HG03159 (cell line): Measurements from ENCODE around the gene ASB13.

Source experiments
- ATAC-seq: cut with Tn5 transposase; IDR thresholded peaks from one replicate; pipeline ENCODE4 v1.9.1; 2021; ENCODE audit warnings: mild to moderate bottlenecking, moderate library complexity; ENCODE audit not compliant: unreplicated experiment

Gene ASB13

GRCh38 chr10:5609952-5610616 lies 56.3 kb downstream of the ASB13 start:
- ATAC-seq, result no peak

GRCh38 chr10:5608608-5609220 lies 57.7 kb downstream of the ASB13 start:
- ATAC-seq, result no peak

DNA sequence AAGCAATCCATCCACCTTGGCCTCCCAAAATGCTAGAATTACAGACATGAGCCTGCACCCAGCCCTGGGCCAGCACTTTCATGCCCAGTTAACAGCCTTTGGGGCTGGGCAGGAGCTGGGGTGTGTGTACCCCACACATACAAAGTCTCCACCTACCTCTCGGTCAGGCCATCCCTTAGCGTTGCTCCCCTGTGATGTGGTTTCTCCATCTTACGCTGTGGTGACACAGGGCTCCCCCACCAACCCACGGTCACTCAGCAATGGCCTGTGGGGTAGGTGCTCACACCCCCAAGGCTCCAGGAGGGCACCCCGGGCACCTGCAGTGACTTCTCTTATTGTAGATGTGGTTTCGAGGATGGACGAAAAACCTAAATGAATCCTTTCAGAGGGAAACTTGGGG lies 58.8 kb downstream of the ASB13 start:
- ATAC-seq, result no peak

GRCh38 chr10:5606864-5607263 lies 59.5 kb downstream of the ASB13 start:
- no peak for ATAC-seq

GRCh38 chr10:5606321-5606720 lies 60.1 kb downstream of the ASB13 start:
- no peak for ATAC-seq

DNA sequence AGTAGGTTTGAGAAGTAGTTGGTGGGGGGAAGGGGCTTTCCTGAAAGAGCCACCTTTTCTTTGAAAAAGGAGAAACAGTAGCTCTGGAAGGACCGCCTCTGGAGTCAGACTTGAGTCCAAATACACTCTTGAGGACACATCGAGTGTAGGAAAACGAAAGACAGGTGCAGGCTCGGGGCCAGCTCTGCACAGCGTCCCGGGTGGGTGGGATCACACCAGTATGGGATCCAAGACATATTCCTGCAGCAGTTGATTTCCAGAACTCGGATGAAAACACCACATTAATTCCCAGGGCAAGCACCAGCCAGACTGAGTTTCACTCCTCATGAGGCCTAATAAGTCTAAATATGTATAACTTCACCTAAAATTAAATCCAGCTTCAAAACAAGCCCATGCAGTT lies 61.4 kb downstream of the ASB13 start:
- ATAC-seq, result no peak

DNA sequence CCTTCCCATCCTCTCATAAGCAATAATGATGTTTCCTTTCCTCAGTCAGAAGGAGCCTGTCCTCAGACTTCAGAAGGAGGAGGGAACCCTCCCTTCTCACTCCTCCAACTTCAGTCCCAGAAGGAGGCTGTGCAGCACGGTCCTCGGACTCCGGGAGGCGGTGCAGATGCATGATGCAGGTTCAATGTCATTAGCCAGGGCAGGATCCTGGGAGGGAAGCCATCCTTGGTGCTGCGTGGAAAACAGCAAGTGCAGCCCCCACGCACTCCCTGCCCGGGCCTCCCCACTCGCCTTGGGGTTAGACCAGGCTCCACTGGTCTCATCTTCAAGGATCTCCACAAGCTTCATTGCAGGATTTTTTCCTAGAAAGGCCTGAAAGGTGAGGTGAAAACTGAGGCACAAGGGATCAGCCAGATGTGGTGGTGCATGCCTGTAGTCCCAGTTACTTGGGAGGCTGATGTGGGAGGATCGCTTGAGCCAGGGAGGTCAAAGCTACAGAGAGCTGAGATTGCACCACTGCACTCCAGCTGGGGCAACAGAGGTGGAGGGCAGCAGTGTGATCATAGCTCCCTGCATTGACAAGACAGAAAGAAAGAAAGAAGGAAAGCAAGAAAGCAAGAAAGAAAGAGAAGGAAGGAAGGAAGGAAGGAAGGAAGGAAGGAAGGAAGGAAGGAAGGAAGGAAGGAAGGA lies 62.0 kb downstream of the ASB13 start:
- ATAC-seq, result no peak

DNA sequence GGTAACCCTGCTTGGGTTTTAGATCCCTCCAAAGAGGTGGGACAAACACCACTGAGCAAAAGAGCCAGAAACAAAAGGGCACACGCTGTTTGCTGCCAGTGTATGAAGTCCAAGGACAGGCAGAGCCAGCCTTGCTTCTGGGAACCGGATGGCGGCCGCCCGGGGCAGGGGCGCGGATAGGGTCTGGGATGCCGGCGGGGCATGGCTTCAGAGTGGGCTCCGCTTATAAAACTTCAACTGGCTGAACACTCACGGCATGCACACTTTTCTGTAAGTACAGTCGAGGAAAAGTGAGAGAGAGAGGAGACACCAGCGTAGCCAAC lies 62.6 kb downstream of the ASB13 start:
- no peak for ATAC-seq

DNA sequence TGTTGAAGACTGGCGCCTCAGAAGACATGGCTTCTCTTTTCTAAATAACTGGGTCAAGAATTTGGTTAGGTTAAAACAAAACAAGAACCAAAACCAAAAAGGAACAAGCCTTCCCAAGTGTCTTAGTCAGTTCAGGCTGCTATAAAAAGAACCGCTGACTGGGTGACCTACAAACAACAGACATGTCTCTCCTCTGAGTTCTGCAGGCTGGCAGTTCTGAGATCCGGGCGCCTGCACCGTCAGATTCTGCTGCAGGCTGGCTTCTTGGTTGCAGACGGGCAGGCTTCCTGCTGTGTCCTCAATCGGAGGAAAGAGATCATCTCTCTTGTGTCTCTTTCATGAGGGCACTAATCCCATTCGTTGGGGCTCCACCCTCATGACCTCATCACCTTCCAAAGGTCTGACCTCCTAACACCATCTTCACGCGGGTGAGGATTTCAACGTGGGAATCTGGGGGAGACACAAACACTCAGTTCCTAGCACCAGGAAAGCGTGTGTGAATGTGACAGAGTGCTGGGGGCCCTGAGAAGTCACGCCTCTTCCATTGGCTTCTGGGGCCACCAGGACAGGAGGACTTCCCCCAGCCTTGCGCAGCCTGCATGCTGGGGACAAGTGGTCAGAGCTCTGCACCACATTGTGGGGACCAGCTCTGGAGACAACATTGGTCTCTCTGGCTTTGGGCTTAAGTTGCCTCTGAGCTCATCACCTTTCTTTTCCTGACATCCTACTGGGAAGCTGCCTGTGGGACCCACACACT lies 63.1 kb downstream of the ASB13 start:
- ATAC-seq, result no peak

GRCh38 chr10:5601826-5602495 lies 64.4 kb downstream of the ASB13 start:
- no peak for ATAC-seq

- ATAC-seq, result no peak
These were observed 65.5 kb downstream of the ASB13 start for GRCh38 chr10:5600908-5601307.

DNA sequence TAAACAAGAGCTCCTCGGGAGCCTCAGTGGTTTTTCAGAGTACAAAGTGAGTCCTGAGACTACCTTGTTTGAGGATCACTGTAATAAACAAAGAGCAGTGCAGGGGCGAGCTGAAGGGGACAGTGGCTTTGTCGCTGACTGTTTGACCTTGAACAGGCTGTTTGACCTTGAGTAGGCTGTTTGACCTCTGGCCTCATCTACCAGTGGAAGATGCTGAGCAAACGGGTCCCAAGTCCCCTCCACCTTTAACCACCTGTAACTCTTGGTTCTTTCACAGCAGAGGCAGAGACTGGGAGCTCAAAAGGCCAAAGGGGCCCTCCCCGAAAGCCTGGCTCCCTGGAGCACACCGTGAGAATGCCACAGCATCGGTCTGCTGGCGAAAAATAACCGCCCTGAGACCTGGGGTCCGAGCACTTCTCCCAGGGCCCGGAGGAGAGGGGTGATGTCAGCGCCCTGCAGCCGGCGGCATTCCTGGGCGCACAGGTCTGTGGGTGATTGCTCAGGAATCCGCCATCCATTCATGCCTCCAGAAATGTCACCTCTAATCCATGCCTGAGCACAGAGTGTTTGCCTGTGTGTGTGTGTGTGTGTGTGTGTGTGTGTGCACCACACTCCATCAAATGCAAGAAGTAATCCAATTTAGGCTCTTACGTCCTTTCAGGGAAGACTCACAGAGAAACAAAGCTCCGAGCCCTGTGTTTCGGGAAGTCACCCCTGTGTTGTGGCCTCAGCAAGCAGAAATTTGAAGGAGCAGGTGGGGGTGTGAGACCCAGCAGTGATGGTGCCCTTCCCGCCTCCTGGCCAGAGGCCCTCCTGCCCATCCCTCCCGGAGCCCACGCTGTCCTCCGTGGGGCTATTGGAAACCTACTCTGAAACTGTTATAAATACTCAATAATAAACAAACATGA lies 66.5 kb downstream of the ASB13 start:
- no peak for ATAC-seq

- no peak for ATAC-seq
These were observed 68.2 kb downstream of the ASB13 start for GRCh38 chr10:5598085-5598690.

- no peak for ATAC-seq
These were observed 69.6 kb downstream of the ASB13 start for GRCh38 chr10:5596611-5597341.

GRCh38 chr10:5595994-5596471 lies 70.4 kb downstream of the ASB13 start:
- ATAC-seq, result no peak

DNA sequence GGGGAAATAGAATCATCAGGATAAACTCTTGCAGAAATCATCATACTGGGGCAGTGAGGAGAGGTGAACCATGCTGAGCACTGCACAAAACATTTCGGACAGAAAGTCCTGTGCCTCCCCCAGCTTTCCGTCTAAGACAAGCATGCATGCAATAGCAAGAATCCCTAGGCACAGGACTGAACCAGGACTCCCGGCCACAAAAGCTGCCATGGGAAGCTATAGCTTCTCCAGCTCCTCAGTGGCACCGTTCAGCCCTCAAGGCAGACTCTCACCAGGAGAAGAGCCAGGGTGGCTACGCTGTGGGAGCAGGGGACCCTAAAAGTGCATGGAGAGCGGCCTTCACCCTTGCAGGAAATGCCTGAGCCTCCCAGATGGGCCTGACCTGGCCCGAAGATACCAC lies 70.8 kb downstream of the ASB13 start:
- ATAC-seq, result no peak

DNA sequence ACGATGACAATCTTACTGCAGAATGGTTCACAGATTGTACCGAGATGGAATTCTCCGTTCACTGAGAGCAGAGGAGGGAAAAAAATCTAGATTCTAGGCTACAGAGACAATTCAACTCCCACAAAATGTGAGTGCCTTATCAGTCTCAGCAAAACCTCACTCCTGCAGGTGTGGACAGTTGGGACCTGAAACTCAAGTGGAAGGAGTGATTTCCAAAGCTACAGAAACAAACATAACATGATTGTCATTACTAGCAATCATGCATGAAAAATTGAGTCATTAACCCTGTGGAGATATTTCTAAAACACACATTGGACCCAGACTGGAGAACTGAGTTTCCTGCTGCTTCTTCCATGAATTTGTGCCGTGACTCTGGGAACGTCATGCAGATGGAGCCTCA lies 71.3 kb downstream of the ASB13 start:
- no peak for ATAC-seq

- no peak for ATAC-seq
These were observed 71.9 kb downstream of the ASB13 start for GRCh38 chr10:5594271-5595049.
